HEK293T (cell line): ENCODE results near the gene SPECC1L.
"Not testable (repeated sequence)": the region's sequence is repeated elsewhere in the genome, so short reads cannot be mapped to it uniquely, and the experiment has no call there.

ENCODE experiments used
- ARNT ChIP-seq: fragments of 450-650 bp; IDR thresholded peaks from 2 replicates; pipeline ENCODE4 v1.6.1; 2017; ENCODE audit warnings: mild to moderate bottlenecking
- BHLHE40 ChIP-seq: fragments of 450-650 bp; IDR thresholded peaks from 2 replicates; pipeline ENCODE4 v1.6.1; 2016; ENCODE audit warnings: mild to moderate bottlenecking, moderate library complexity, borderline replicate concordance
- FOXA1 ChIP-seq: fragments of 450-650 bp; IDR thresholded peaks from 2 replicates; pipeline ENCODE4 v1.6.1; 2016; ENCODE audit warnings: mild to moderate bottlenecking
- FOXM1 ChIP-seq: fragments of 450-650 bp; IDR thresholded peaks from 2 replicates; pipeline ENCODE4 v1.6.1; 2017; ENCODE audit warnings: mild to moderate bottlenecking, borderline replicate concordance
- HDGF ChIP-seq: fragments of 450-650 bp; IDR thresholded peaks from 2 replicates; pipeline ENCODE4 v1.6.1; 2017; ENCODE audit warnings: antibody characterized with exemption, borderline replicate concordance
- SP1 ChIP-seq: fragments of 450-650 bp; IDR thresholded peaks from 2 replicates; pipeline ENCODE4 v1.6.1; 2017
- SUZ12 ChIP-seq: fragments of 450-650 bp; IDR thresholded peaks from 2 replicates; pipeline ENCODE4 v1.6.1; 2016; ENCODE audit warnings: mild to moderate bottlenecking
- TARDBP ChIP-seq: fragments of 450-650 bp; IDR thresholded peaks from 2 replicates; pipeline ENCODE4 v1.6.1; 2016

DNA sequence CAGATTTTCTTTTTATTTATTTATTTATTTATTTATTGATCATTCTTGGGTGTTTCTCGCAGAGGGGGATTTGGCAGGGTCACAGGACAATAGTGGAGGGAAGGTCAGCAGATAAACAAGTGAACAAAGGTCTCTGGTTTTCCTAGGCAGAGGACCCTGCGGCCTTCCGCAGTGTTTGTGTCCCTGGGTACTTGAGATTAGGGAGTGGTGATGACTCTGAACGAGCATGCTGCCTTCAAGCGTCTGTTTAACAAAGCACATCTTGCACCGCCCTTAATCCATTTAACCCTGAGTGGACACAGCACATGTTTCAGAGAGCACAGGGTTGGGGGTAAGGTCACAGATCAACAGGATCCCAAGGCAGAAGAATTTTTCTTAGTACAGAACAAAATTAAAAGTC is 45.6 kb downstream of the SPECC1L start:
- TF ChIP-seq ARNT, FOXM1, BHLHE40, FOXA1, SP1, HDGF, SUZ12, TARDBP: not testable (repeated sequence)
